ENCODE results near the gene KDM6A.

KDM6A gene

GRCh38 chrX:45006002-45006800, 133.2 kb downstream of the KDM6A start:
- H3K4me1 ChIP-seq (ENCODE audit: control insufficient read depth, insufficient read depth, low read length) = peaks cover 34% of the 10 kb centered on the region
- H3K27ac ChIP-seq (ENCODE audit: low read depth, low read length) = no peak overlapping the region
- H3K36me3 ChIP-seq (ENCODE audit: control insufficient read depth, insufficient read depth, low read length) = peaks cover 20% of the 10 kb centered on the region; the same call in 1 of the 2 replicates
- H3K9me3 ChIP-seq (ENCODE audit: control insufficient read depth, insufficient read depth, low read depth, low read length) = peaks cover 5% of the 10 kb centered on the region; the same call in 1 of the 2 replicates
- H3K4me3 ChIP-seq (ENCODE audit: low read depth, low read length) = no peak overlapping the region
- H3K27me3 ChIP-seq (ENCODE audit: control insufficient read depth, insufficient read depth, low read length) = no peaks in the 10 kb centered on the region
- no peak overlapping the region for H3K9ac ChIP-seq (ENCODE audit: low read length)

GRCh38 chrX:45007598-45007997, 134.6 kb downstream of the KDM6A start:
- Histone ChIP-seq H3K9me3 (ENCODE audit: control insufficient read depth, insufficient read depth, low read depth, low read length) (peaks cover 5% of the 10 kb centered on the region; the same call in 1 of the 2 replicates), H3K36me3 (ENCODE audit: control insufficient read depth, insufficient read depth, low read length) (peaks cover 24% of the 10 kb centered on the region), H3K27ac (ENCODE audit: low read depth, low read length) (no peak overlapping the region), H3K27me3 (ENCODE audit: control insufficient read depth, insufficient read depth, low read length) (no peaks in the 10 kb centered on the region), H3K4me3 (ENCODE audit: low read depth, low read length) (no peak overlapping the region), H3K9ac (ENCODE audit: low read length) (no peak overlapping the region), H3K4me1 (ENCODE audit: control insufficient read depth, insufficient read depth, low read length) (peaks cover 26% of the 10 kb centered on the region; the same call in 1 of the 2 replicates)

- H3K4me1 ChIP-seq (ENCODE audit: control insufficient read depth, insufficient read depth, low read length) = peaks cover 23% of the 10 kb centered on the region; the same call in 1 of the 2 replicates
- H3K9ac ChIP-seq (ENCODE audit: low read length) = no peak overlapping the region
- H3K4me3 ChIP-seq (ENCODE audit: low read depth, low read length) = no peak overlapping the region
- H3K27ac ChIP-seq (ENCODE audit: low read depth, low read length) = no peak overlapping the region
- H3K36me3 ChIP-seq (ENCODE audit: control insufficient read depth, insufficient read depth, low read length) = peaks cover 30% of the 10 kb centered on the region
- no peaks in the 10 kb centered on the region for H3K27me3 ChIP-seq (ENCODE audit: control insufficient read depth, insufficient read depth, low read length)
- H3K9me3 ChIP-seq (ENCODE audit: control insufficient read depth, insufficient read depth, low read depth, low read length) = peaks cover 5% of the 10 kb centered on the region; the same call in 1 of the 2 replicates
Observed at GRCh38 chrX:45009371-45010000, 136.5 kb downstream of the KDM6A start.

GRCh38 chrX:45011131-45011530, 138.1 kb downstream of the KDM6A start:
- H3K36me3 ChIP-seq (ENCODE audit: control insufficient read depth, insufficient read depth, low read length) = peaks cover 27% of the 10 kb centered on the region
- no peak overlapping the region for H3K9ac ChIP-seq (ENCODE audit: low read length)
- H3K27me3 ChIP-seq (ENCODE audit: control insufficient read depth, insufficient read depth, low read length) = no peaks in the 10 kb centered on the region
- peaks cover 2% of the 10 kb centered on the region; the same call in 1 of the 2 replicates for H3K9me3 ChIP-seq (ENCODE audit: control insufficient read depth, insufficient read depth, low read depth, low read length)
- peaks cover 18% of the 10 kb centered on the region; the same call in 1 of the 2 replicates for H3K4me1 ChIP-seq (ENCODE audit: control insufficient read depth, insufficient read depth, low read length)
- no peak overlapping the region for H3K27ac ChIP-seq (ENCODE audit: low read depth, low read length)
- no peak overlapping the region for H3K4me3 ChIP-seq (ENCODE audit: low read depth, low read length)

- no peak overlapping the region for H3K27ac ChIP-seq (ENCODE audit: low read depth, low read length)
- peaks cover 24% of the 10 kb centered on the region for H3K36me3 ChIP-seq (ENCODE audit: control insufficient read depth, insufficient read depth, low read length)
- H3K4me1 ChIP-seq (ENCODE audit: control insufficient read depth, insufficient read depth, low read length) = peaks cover 18% of the 10 kb centered on the region; the same call in 1 of the 2 replicates
- H3K9ac ChIP-seq (ENCODE audit: low read length) = no peak overlapping the region
- H3K27me3 ChIP-seq (ENCODE audit: control insufficient read depth, insufficient read depth, low read length) = no peaks in the 10 kb centered on the region
- H3K9me3 ChIP-seq (ENCODE audit: control insufficient read depth, insufficient read depth, low read depth, low read length) = no peaks in the 10 kb centered on the region
- no peak overlapping the region for H3K4me3 ChIP-seq (ENCODE audit: low read depth, low read length)
Observed at GRCh38 chrX:45011597-45011996, 138.6 kb downstream of the KDM6A start.

- H3K4me1 ChIP-seq (ENCODE audit: control insufficient read depth, insufficient read depth, low read length) = peaks cover 22% of the 10 kb centered on the region; the same call in 1 of the 2 replicates
- H3K4me3 ChIP-seq (ENCODE audit: low read depth, low read length) = no peak overlapping the region
- H3K27ac ChIP-seq (ENCODE audit: low read depth, low read length) = no peak overlapping the region
- H3K36me3 ChIP-seq (ENCODE audit: control insufficient read depth, insufficient read depth, low read length) = peaks cover 14% of the 10 kb centered on the region; the same call in 1 of the 2 replicates
- no peaks in the 10 kb centered on the region for H3K27me3 ChIP-seq (ENCODE audit: control insufficient read depth, insufficient read depth, low read length)
- H3K9ac ChIP-seq (ENCODE audit: low read length) = no peak overlapping the region
- H3K9me3 ChIP-seq (ENCODE audit: control insufficient read depth, insufficient read depth, low read depth, low read length) = no peaks in the 10 kb centered on the region; the same call in 1 of the 2 replicates
Observed at GRCh38 chrX:45017946-45018345, 145.0 kb downstream of the KDM6A start.

- Histone ChIP-seq H3K4me3 (ENCODE audit: low read depth, low read length) (no peak overlapping the region), H3K9ac (ENCODE audit: low read length) (no peak overlapping the region), H3K27ac (ENCODE audit: low read depth, low read length) (no peak overlapping the region), H3K9me3 (ENCODE audit: control insufficient read depth, insufficient read depth, low read depth, low read length) (no peaks in the 10 kb centered on the region; the same call in 1 of the 2 replicates), H3K36me3 (ENCODE audit: control insufficient read depth, insufficient read depth, low read length) (peaks cover 9% of the 10 kb centered on the region; the same call in 1 of the 2 replicates), H3K27me3 (ENCODE audit: control insufficient read depth, insufficient read depth, low read length) (no peaks in the 10 kb centered on the region), H3K4me1 (ENCODE audit: control insufficient read depth, insufficient read depth, low read length) (peaks cover 19% of the 10 kb centered on the region; the same call in 1 of the 2 replicates)
Observed at GRCh38 chrX:45022150-45022549, 149.2 kb downstream of the KDM6A start.

- H3K27me3 ChIP-seq (ENCODE audit: control insufficient read depth, insufficient read depth, low read length) = no peaks in the 10 kb centered on the region
- H3K27ac ChIP-seq (ENCODE audit: low read depth, low read length) = no peak overlapping the region
- no peak overlapping the region for H3K4me3 ChIP-seq (ENCODE audit: low read depth, low read length)
- peaks cover 8% of the 10 kb centered on the region; the same call in 1 of the 2 replicates for H3K36me3 ChIP-seq (ENCODE audit: control insufficient read depth, insufficient read depth, low read length)
- peaks cover 18% of the 10 kb centered on the region; the same call in 1 of the 2 replicates for H3K4me1 ChIP-seq (ENCODE audit: control insufficient read depth, insufficient read depth, low read length)
- H3K9ac ChIP-seq (ENCODE audit: low read length) = no peak overlapping the region
- H3K9me3 ChIP-seq (ENCODE audit: control insufficient read depth, insufficient read depth, low read depth, low read length) = no peaks in the 10 kb centered on the region
Observed at GRCh38 chrX:45024501-45024900, 151.5 kb downstream of the KDM6A start.

- Histone ChIP-seq H3K9me3 (ENCODE audit: control insufficient read depth, insufficient read depth, low read depth, low read length) (no peaks in the 10 kb centered on the region), H3K36me3 (ENCODE audit: control insufficient read depth, insufficient read depth, low read length) (peaks cover 5% of the 10 kb centered on the region; the same call in 1 of the 2 replicates), H3K27ac (ENCODE audit: low read depth, low read length) (no peak overlapping the region), H3K4me1 (ENCODE audit: control insufficient read depth, insufficient read depth, low read length) (peaks cover 28% of the 10 kb centered on the region), H3K4me3 (ENCODE audit: low read depth, low read length) (no peak overlapping the region), H3K9ac (ENCODE audit: low read length) (no peak overlapping the region), H3K27me3 (ENCODE audit: control insufficient read depth, insufficient read depth, low read length) (no peaks in the 10 kb centered on the region)
Observed at GRCh38 chrX:45026036-45026435, 153.0 kb downstream of the KDM6A start.

GRCh38 chrX:45031830-45032378, 158.9 kb downstream of the KDM6A start:
- H3K27me3 ChIP-seq (ENCODE audit: control insufficient read depth, insufficient read depth, low read length) = no peaks in the 10 kb centered on the region
- H3K4me3 ChIP-seq (ENCODE audit: low read depth, low read length) = no peak overlapping the region
- no peak overlapping the region for H3K9ac ChIP-seq (ENCODE audit: low read length)
- 0 out of 2 replicates have a peak, but pooled peaks cover 1% of the 10 kb centered on the region for H3K9me3 ChIP-seq (ENCODE audit: control insufficient read depth, insufficient read depth, low read depth, low read length)
- no peak overlapping the region for H3K27ac ChIP-seq (ENCODE audit: low read depth, low read length)
- peaks cover 22% of the 10 kb centered on the region for H3K36me3 ChIP-seq (ENCODE audit: control insufficient read depth, insufficient read depth, low read length)
- peaks cover 28% of the 10 kb centered on the region for H3K4me1 ChIP-seq (ENCODE audit: control insufficient read depth, insufficient read depth, low read length)
